Measurements from ENCODE around the gene GPR78. TPM values are rescaled to one million over a fixed set of nuclear protein-coding genes. Genes with fewer than 3 reads are reported as not detected.

The GPR78 gene
- total and polyA plus RNA-seq, 2 experiments from 2014 or later: 0.05 TPM; not detected in 1

- WGBS, 2 experiments (ENCODE audit: low coverage in 1 of 2, low lambda C conversion rate in 2 of 2, missing lambda C conversion rate in 2 of 2): 79% methylated on average over 21 to 22 of the region's 22 CpGs
- no peaks in the 10 kb centered on the region for H3K36me3 ChIP-seq (ENCODE audit: low read depth)
- no peak for DNase-seq
These were observed 23.7 kb downstream of the GPR78 start for GRCh38 chr4:8603931-8604330.

GRCh38 chr4:8605289-8605688, 25.1 kb downstream of the GPR78 start:
- no peaks in the 10 kb centered on the region for H3K36me3 ChIP-seq (ENCODE audit: low read depth)

More at GRCh38 chr4:8603931-8604330, 23.7 kb downstream of the GPR78 start:
- H3K27me3 ChIP-seq (replicated peaks; ENCODE audit: insufficient read depth): no peaks in the 10 kb centered on the region
- no peaks in the 10 kb centered on the region for H3K79me2 ChIP-seq (ENCODE audit: insufficient read depth)
- H3K4me1 ChIP-seq (ENCODE audit: insufficient read depth): no peaks in the 10 kb centered on the region
- H4K20me1 ChIP-seq (ENCODE audit: insufficient read depth): no peaks in the 10 kb centered on the region
- no peak overlapping the region for H3K4me2 ChIP-seq (ENCODE audit: unreplicated experiment)
- H3K4me3 ChIP-seq: no peak overlapping the region
- H3F3A ChIP-seq (ENCODE audit: insufficient read depth): no peaks in the 10 kb centered on the region
- H2AFZ ChIP-seq: no peak overlapping the region
- no peak overlapping the region for H3K27ac ChIP-seq
- in situ Hi-C loops (cut with MboI): loop anchor here (25.0 kb wide), 1 partner anchor 367 kb away; no protein-coding TSS in a partner anchor
- TF ChIP-seq EZH2phosphoT487 (IDR thresholded peaks at IDR 0.05; ENCODE audit: insufficient read depth, low read depth) (no peak), EZH2 (IDR thresholded peaks at IDR 0.05; ENCODE audit: insufficient read depth, poor library complexity, severe bottlenecking) (no peak)
- no peaks in the 10 kb centered on the region for H3K9me2 ChIP-seq (ENCODE audit: insufficient read depth)
- no peaks in the 10 kb centered on the region for H3K9me3 ChIP-seq (ENCODE audit: low read depth)
- H3K9ac ChIP-seq: no peak overlapping the region

GRCh38 chr4:8606476-8606875, 26.3 kb downstream of the GPR78 start:
- no peaks in the 10 kb centered on the region for H3K79me2 ChIP-seq (ENCODE audit: insufficient read depth)
- no peak overlapping the region for H3K27ac ChIP-seq
- no peak for TF ChIP-seq EZH2 (IDR thresholded peaks at IDR 0.05; ENCODE audit: insufficient read depth, poor library complexity, severe bottlenecking)
- no peak for TF ChIP-seq EZH2phosphoT487 (IDR thresholded peaks at IDR 0.05; ENCODE audit: insufficient read depth, low read depth)
- no peaks in the 10 kb centered on the region for H4K20me1 ChIP-seq (ENCODE audit: insufficient read depth)
- H3K9me3 ChIP-seq (ENCODE audit: low read depth): no peaks in the 10 kb centered on the region
- H3K4me2 ChIP-seq (ENCODE audit: unreplicated experiment): no peak overlapping the region
- H3K9ac ChIP-seq: no peak overlapping the region
- DNase-seq: no peak
- in situ Hi-C loops (cut with MboI): loop anchor here (25.0 kb wide), 1 partner anchor 369 kb away; no protein-coding TSS in a partner anchor
- H3K4me3 ChIP-seq: no peak overlapping the region
- H3K27me3 ChIP-seq (replicated peaks; ENCODE audit: insufficient read depth): no peaks in the 10 kb centered on the region
- no peaks in the 10 kb centered on the region for H3K4me1 ChIP-seq (ENCODE audit: insufficient read depth)
- H2AFZ ChIP-seq: no peak overlapping the region
- WGBS, 2 experiments (ENCODE audit: low coverage in 1 of 2, low lambda C conversion rate in 2 of 2, missing lambda C conversion rate in 2 of 2): 74 to 83% methylated on average over 16 to 26 of the region's 26 CpGs
- H3K36me3 ChIP-seq (ENCODE audit: low read depth): no peaks in the 10 kb centered on the region
- no peaks in the 10 kb centered on the region for H3F3A ChIP-seq (ENCODE audit: insufficient read depth)
- no peaks in the 10 kb centered on the region for H3K9me2 ChIP-seq (ENCODE audit: insufficient read depth)

More at GRCh38 chr4:8605289-8605688, 25.1 kb downstream of the GPR78 start:
- H3F3A ChIP-seq (ENCODE audit: insufficient read depth): no peaks in the 10 kb centered on the region
- H3K9me2 ChIP-seq (ENCODE audit: insufficient read depth): no peaks in the 10 kb centered on the region
- DNase-seq: no peak
- H3K27ac ChIP-seq: no peak overlapping the region
- in situ Hi-C loops (cut with MboI): loop anchor here (25.0 kb wide), 1 partner anchor 368 kb away; no protein-coding TSS in a partner anchor
- 78 to 80% methylated on average over 1 of the region's 1 CpG for WGBS, 2 experiments (ENCODE audit: low coverage in 1 of 2, low lambda C conversion rate in 2 of 2, missing lambda C conversion rate in 2 of 2)
- TF ChIP-seq EZH2 (IDR thresholded peaks at IDR 0.05; ENCODE audit: insufficient read depth, poor library complexity, severe bottlenecking): no peak
- TF ChIP-seq EZH2phosphoT487 (IDR thresholded peaks at IDR 0.05; ENCODE audit: insufficient read depth, low read depth): no peak
- no peaks in the 10 kb centered on the region for H4K20me1 ChIP-seq (ENCODE audit: insufficient read depth)
- no peak overlapping the region for H2AFZ ChIP-seq
- H3K4me3 ChIP-seq: no peak overlapping the region
- H3K79me2 ChIP-seq (ENCODE audit: insufficient read depth): no peaks in the 10 kb centered on the region
- H3K27me3 ChIP-seq (replicated peaks; ENCODE audit: insufficient read depth): no peaks in the 10 kb centered on the region
- H3K9me3 ChIP-seq (ENCODE audit: low read depth): no peaks in the 10 kb centered on the region
- no peak overlapping the region for H3K4me2 ChIP-seq (ENCODE audit: unreplicated experiment)
- no peak overlapping the region for H3K9ac ChIP-seq
- no peaks in the 10 kb centered on the region for H3K4me1 ChIP-seq (ENCODE audit: insufficient read depth)

GRCh38 chr4:8606966-8607365, 26.8 kb downstream of the GPR78 start:
- 69 to 73% methylated on average over 9 to 10 of the region's 10 CpGs for WGBS, 2 experiments (ENCODE audit: low coverage in 1 of 2, low lambda C conversion rate in 2 of 2, missing lambda C conversion rate in 2 of 2)
- in situ Hi-C loops (cut with MboI): loop anchor here (25.0 kb wide), 1 partner anchor 370 kb away; no protein-coding TSS in a partner anchor
- H3F3A ChIP-seq (ENCODE audit: insufficient read depth): no peaks in the 10 kb centered on the region

More at GRCh38 chr4:8606966-8607365, 26.8 kb downstream of the GPR78 start:
- no peak overlapping the region for H2AFZ ChIP-seq
- no peak overlapping the region for H3K9ac ChIP-seq
- no peaks in the 10 kb centered on the region for H3K27me3 ChIP-seq (replicated peaks; ENCODE audit: insufficient read depth)
- no peak overlapping the region for H3K4me3 ChIP-seq
- H3K79me2 ChIP-seq (ENCODE audit: insufficient read depth): no peaks in the 10 kb centered on the region
- no peaks in the 10 kb centered on the region for H3K9me2 ChIP-seq (ENCODE audit: insufficient read depth)
- no peaks in the 10 kb centered on the region for H3K36me3 ChIP-seq (ENCODE audit: low read depth)
- no peak overlapping the region for H3K27ac ChIP-seq
- H3K4me2 ChIP-seq (ENCODE audit: unreplicated experiment): no peak overlapping the region
- TF ChIP-seq EZH2 (IDR thresholded peaks at IDR 0.05; ENCODE audit: insufficient read depth, poor library complexity, severe bottlenecking): no peak
- TF ChIP-seq EZH2phosphoT487 (IDR thresholded peaks at IDR 0.05; ENCODE audit: insufficient read depth, low read depth): no peak
- DNase-seq: no peak
- H3K4me1 ChIP-seq (ENCODE audit: insufficient read depth): no peaks in the 10 kb centered on the region
- no peaks in the 10 kb centered on the region for H3K9me3 ChIP-seq (ENCODE audit: low read depth)
- no peaks in the 10 kb centered on the region for H4K20me1 ChIP-seq (ENCODE audit: insufficient read depth)
